ENCODE data around the gene ARAP3. TPM values are rescaled to one million over a fixed set of nuclear protein-coding genes. Genes with fewer than 3 reads are reported as not detected.
A peak's percentile ranks its signal among the peaks of the same experiment; 100 is the strongest.

The ARAP3 gene
- total RNA-seq, 1 experiment from 2014 or later = 10.6 TPM

GRCh38 chr5:141654298-141654697 is 27.7 kb downstream of the ARAP3 start:
- in situ Hi-C loops (cut with HindIII; ENCODE audit: low pct_unique_long_range_greater_than_20kb, low sequenced_read_pairs) = no loop called here
- no peak for DNase-seq (ENCODE audit: low read depth)

GRCh38 chr5:141651728-141652105 is 30.3 kb downstream of the ARAP3 start:
- DNase-seq (ENCODE audit: low read depth) = no peak

GRCh38 chr5:141650851-141651727 is 30.9 kb downstream of the ARAP3 start, which contains the start of gene FCHSD1:
FCHSD1 (minus strand) TSS chr5:141651418; CDS start chr5:141651368, 50 bp downstream.
- peak; percentile 66 for DNase-seq (ENCODE audit: low read depth)
- in situ Hi-C loops (cut with HindIII; ENCODE audit: low pct_unique_long_range_greater_than_20kb, low sequenced_read_pairs) = no loop called here

More at GRCh38 chr5:141651728-141652105, 30.3 kb downstream of the ARAP3 start:
- in situ Hi-C loops (cut with HindIII; ENCODE audit: low pct_unique_long_range_greater_than_20kb, low sequenced_read_pairs) = no loop called here

GRCh38 chr5:141649972-141650371 is 32.1 kb downstream of the ARAP3 start:
- in situ Hi-C loops (cut with HindIII; ENCODE audit: low pct_unique_long_range_greater_than_20kb, low sequenced_read_pairs) = no loop called here
- DNase-seq (ENCODE audit: low read depth) = no peak

GRCh38 chr5:141649056-141649688 is 32.9 kb downstream of the ARAP3 start:
- in situ Hi-C loops (cut with HindIII; ENCODE audit: low pct_unique_long_range_greater_than_20kb, low sequenced_read_pairs) = no loop called here

GRCh38 chr5:141647851-141648250 is 34.2 kb downstream of the ARAP3 start:
- DNase-seq (ENCODE audit: low read depth) = no peak
- in situ Hi-C loops (cut with HindIII; ENCODE audit: low pct_unique_long_range_greater_than_20kb, low sequenced_read_pairs) = no loop called here

More at GRCh38 chr5:141649056-141649688, 32.9 kb downstream of the ARAP3 start:
- no peak for DNase-seq (ENCODE audit: low read depth)

- DNase-seq (ENCODE audit: low read depth) = no peak
- in situ Hi-C loops (cut with HindIII; ENCODE audit: low pct_unique_long_range_greater_than_20kb, low sequenced_read_pairs) = no loop called here
Measured at GRCh38 chr5:141647242-141647641, 34.8 kb downstream of the ARAP3 start.

GRCh38 chr5:141646026-141646425 is 36.0 kb downstream of the ARAP3 start:
- in situ Hi-C loops (cut with HindIII; ENCODE audit: low pct_unique_long_range_greater_than_20kb, low sequenced_read_pairs) = no loop called here
- DNase-seq (ENCODE audit: low read depth) = no peak

- peak; percentile 77 for DNase-seq (ENCODE audit: low read depth)
- in situ Hi-C loops (cut with HindIII; ENCODE audit: low pct_unique_long_range_greater_than_20kb, low sequenced_read_pairs) = no loop called here
Measured at GRCh38 chr5:141641634-141642267, 40.3 kb downstream of the ARAP3 start.

GRCh38 chr5:141640698-141641097 is 41.3 kb downstream of the ARAP3 start:
- in situ Hi-C loops (cut with HindIII; ENCODE audit: low pct_unique_long_range_greater_than_20kb, low sequenced_read_pairs) = no loop called here
- DNase-seq (ENCODE audit: low read depth) = no peak

GRCh38 chr5:141640051-141640415 is 42.0 kb downstream of the ARAP3 start:
- in situ Hi-C loops (cut with HindIII; ENCODE audit: low pct_unique_long_range_greater_than_20kb, low sequenced_read_pairs) = no loop called here
- no peak for DNase-seq (ENCODE audit: low read depth)

GRCh38 chr5:141639357-141640050 is 42.5 kb downstream of the ARAP3 start:
- in situ Hi-C loops (cut with HindIII; ENCODE audit: low pct_unique_long_range_greater_than_20kb, low sequenced_read_pairs) = no loop called here
- no peak for DNase-seq (ENCODE audit: low read depth)

GRCh38 chr5:141638771-141639170 is 43.3 kb downstream of the ARAP3 start:
- in situ Hi-C loops (cut with HindIII; ENCODE audit: low pct_unique_long_range_greater_than_20kb, low sequenced_read_pairs) = no loop called here
- DNase-seq (ENCODE audit: low read depth) = no peak

GRCh38 chr5:141637767-141638419 is 44.1 kb downstream of the ARAP3 start:
- in situ Hi-C loops (cut with HindIII; ENCODE audit: low pct_unique_long_range_greater_than_20kb, low sequenced_read_pairs) = no loop called here
- no peak for DNase-seq (ENCODE audit: low read depth)

- in situ Hi-C loops (cut with HindIII; ENCODE audit: low pct_unique_long_range_greater_than_20kb, low sequenced_read_pairs) = no loop called here
- DNase-seq (ENCODE audit: low read depth) = no peak
Measured at GRCh38 chr5:141637123-141637766, 44.8 kb downstream of the ARAP3 start.

GRCh38 chr5:141636413-141637122 is 45.5 kb downstream of the ARAP3 start, which contains the start of the genes HDAC3 and RELL2:
HDAC3 (minus strand) TSS chr5:141636849; CDS start chr5:141636790, 59 bp downstream.
RELL2 (plus strand) TSS chr5:141636997; CDS start chr5:141638226, 1,229 bp downstream.
- in situ Hi-C loops (cut with HindIII; ENCODE audit: low pct_unique_long_range_greater_than_20kb, low sequenced_read_pairs) = no loop called here
- peak; percentile 86 for DNase-seq (ENCODE audit: low read depth)

GRCh38 chr5:141636106-141636412 is 46.0 kb downstream of the ARAP3 start:
- in situ Hi-C loops (cut with HindIII; ENCODE audit: low pct_unique_long_range_greater_than_20kb, low sequenced_read_pairs) = no loop called here
- no peak for DNase-seq (ENCODE audit: low read depth)

Data from Caki2 (cell line).